Measurements from ENCODE around the gene UROS. TPM values are rescaled to one million over a fixed set of nuclear protein-coding genes. Genes with fewer than 3 reads are reported as not detected.
A peak's percentile ranks its signal among the peaks of the same experiment; 100 is the strongest.

The UROS gene
- total RNA-seq, 2 donors from 2014 or later, result 10.2 to 40.5 TPM

- ATAC-seq, result no peak
- H3K36me3 Mint-ChIP-seq, result peaks cover 15 to 37% of the 10 kb centered on the region in 2 donors
- no peak for DNase-seq (ENCODE audit: low spot score in 2 of 2)
- peak overlapping the region in 1 of 2 donors; percentile 3 for H3K27ac Mint-ChIP-seq
- no peaks in the 10 kb centered on the region for H3K9me3 Mint-ChIP-seq
These were observed 65.3 kb downstream of the UROS start for GRCh38 chr10:125757742-125758141.

- Mint-ChIP-seq H3K27ac (peak overlapping the region in 1 of 2 donors; percentile 13), H3K36me3 (peaks cover 15 to 37% of the 10 kb centered on the region in 2 donors), H3K9me3 (no peaks in the 10 kb centered on the region)
- no peak for DNase-seq (ENCODE audit: low spot score in 2 of 2)
- no peak for ATAC-seq
These were observed 66.1 kb downstream of the UROS start for GRCh38 chr10:125756853-125757487.

- DNase-seq (ENCODE audit: low spot score in 2 of 2) (no peak), ATAC-seq (no peak)
- H3K36me3 Mint-ChIP-seq, result peaks cover 15 to 34% of the 10 kb centered on the region in 2 donors
- H3K9me3 Mint-ChIP-seq, result no peaks in the 10 kb centered on the region
- H3K27ac Mint-ChIP-seq, result no peak overlapping the region
These were observed 66.9 kb downstream of the UROS start for GRCh38 chr10:125756196-125756595.

- Mint-ChIP-seq H3K36me3 (peaks cover 38 to 40% of the 10 kb centered on the region in 2 donors), H3K27ac (no peak overlapping the region), H3K9me3 (no peaks in the 10 kb centered on the region)
- no peak for ATAC-seq
- DNase-seq (ENCODE audit: low spot score in 2 of 2), result no peak
These were observed 75.6 kb downstream of the UROS start for GRCh38 chr10:125747417-125747816.

- DNase-seq (ENCODE audit: low spot score in 2 of 2) (no peak), ATAC-seq (no peak)
- peaks cover 44 to 46% of the 10 kb centered on the region in 2 donors for H3K36me3 Mint-ChIP-seq
- H3K27ac Mint-ChIP-seq, result no peak overlapping the region
- H3K9me3 Mint-ChIP-seq, result no peaks in the 10 kb centered on the region
These were observed 78.1 kb downstream of the UROS start for GRCh38 chr10:125744909-125745308.

GRCh38 chr10:125742465-125742864 is 80.6 kb downstream of the UROS start:
- DNase-seq (ENCODE audit: low spot score in 2 of 2), result no peak
- H3K36me3 Mint-ChIP-seq, result peaks cover 43 to 54% of the 10 kb centered on the region in 2 donors
- no peak for ATAC-seq
- H3K27ac Mint-ChIP-seq, result no peak overlapping the region
- H3K9me3 Mint-ChIP-seq, result no peaks in the 10 kb centered on the region

GRCh38 chr10:125739994-125740679 is 82.9 kb downstream of the UROS start:
- no peak for ATAC-seq
- H3K36me3 Mint-ChIP-seq, result peaks cover 45 to 57% of the 10 kb centered on the region in 2 donors
- no peaks in the 10 kb centered on the region for H3K9me3 Mint-ChIP-seq
- H3K27ac Mint-ChIP-seq, result no peak overlapping the region
- no peak for DNase-seq (ENCODE audit: low spot score in 2 of 2)

Other genes starting within 250 kb of the UROS start
- not detected for gene TEX36, start 140.1 kb downstream of the UROS start, total RNA-seq
- 10 to 100 TPM; 33.9 to 34.4 TPM for gene EDRF1, start 103.5 kb downstream of the UROS start, total RNA-seq
- gene MMP21, start 47.4 kb downstream of the UROS start, total RNA-seq, result not detected
- 10 to 100 TPM; 88.2 to 96.5 TPM for gene BCCIP, start 288 bp upstream of the UROS start, total RNA-seq
- 10 to 100 TPM; 10.7 to 39.2 TPM for gene DHX32, start 58.0 kb upstream of the UROS start, total RNA-seq
- 1 to 10 TPM in 1 of 2 donors, not detected in 1; 1.7 TPM for gene FANK1, start 73.3 kb upstream of the UROS start, total RNA-seq